HG03175 (cell line): ENCODE measurements around the gene FAM237B.
A peak's percentile ranks its signal among the peaks of the same experiment; 100 is the strongest.

Source experiments
- ATAC-seq: cut with Tn5 transposase; IDR thresholded peaks from one replicate; pipeline ENCODE4 v1.9.1; 2021; ENCODE audit warnings: mild to moderate bottlenecking, moderate library complexity; ENCODE audit not compliant: unreplicated experiment

FAM237B gene

GRCh38 chr7:90298145-90299038, 22.7 kb downstream of the FAM237B start:
- ATAC-seq, result peak; percentile 84

- no peak for ATAC-seq
Measured at GRCh38 chr7:90290244-90291113, 30.6 kb downstream of the FAM237B start.

GRCh38 chr7:90288154-90288553, 33.0 kb downstream of the FAM237B start:
- ATAC-seq, result no peak

- ATAC-seq, result no peak
Measured at GRCh38 chr7:90276033-90276728, 44.9 kb downstream of the FAM237B start.

GRCh38 chr7:90274161-90274560, 46.9 kb downstream of the FAM237B start:
- ATAC-seq, result no peak

GRCh38 chr7:90272242-90272641, 48.9 kb downstream of the FAM237B start:
- no peak for ATAC-seq

GRCh38 chr7:90271753-90272152, 49.4 kb downstream of the FAM237B start:
- ATAC-seq, result no peak

- no peak for ATAC-seq
Measured at GRCh38 chr7:90270431-90271178, 50.5 kb downstream of the FAM237B start.

GRCh38 chr7:90269163-90269562, 51.9 kb downstream of the FAM237B start:
- ATAC-seq, result no peak

- ATAC-seq, result no peak
Measured at GRCh38 chr7:90267263-90267858, 53.7 kb downstream of the FAM237B start.

- no peak for ATAC-seq
Measured at GRCh38 chr7:90266808-90267207, 54.3 kb downstream of the FAM237B start.
